Measurements from ENCODE around the gene ZNF280A. TPM values are rescaled to one million over a fixed set of nuclear protein-coding genes. Genes with fewer than 3 reads are reported as not detected.
"Not testable (repeated sequence)": the region's sequence is repeated elsewhere in the genome, so short reads cannot be mapped to it uniquely, and the experiment has no call there.

ZNF280A gene
- total RNA-seq, 2 donors from 2014 or later, result not detected

DNA sequence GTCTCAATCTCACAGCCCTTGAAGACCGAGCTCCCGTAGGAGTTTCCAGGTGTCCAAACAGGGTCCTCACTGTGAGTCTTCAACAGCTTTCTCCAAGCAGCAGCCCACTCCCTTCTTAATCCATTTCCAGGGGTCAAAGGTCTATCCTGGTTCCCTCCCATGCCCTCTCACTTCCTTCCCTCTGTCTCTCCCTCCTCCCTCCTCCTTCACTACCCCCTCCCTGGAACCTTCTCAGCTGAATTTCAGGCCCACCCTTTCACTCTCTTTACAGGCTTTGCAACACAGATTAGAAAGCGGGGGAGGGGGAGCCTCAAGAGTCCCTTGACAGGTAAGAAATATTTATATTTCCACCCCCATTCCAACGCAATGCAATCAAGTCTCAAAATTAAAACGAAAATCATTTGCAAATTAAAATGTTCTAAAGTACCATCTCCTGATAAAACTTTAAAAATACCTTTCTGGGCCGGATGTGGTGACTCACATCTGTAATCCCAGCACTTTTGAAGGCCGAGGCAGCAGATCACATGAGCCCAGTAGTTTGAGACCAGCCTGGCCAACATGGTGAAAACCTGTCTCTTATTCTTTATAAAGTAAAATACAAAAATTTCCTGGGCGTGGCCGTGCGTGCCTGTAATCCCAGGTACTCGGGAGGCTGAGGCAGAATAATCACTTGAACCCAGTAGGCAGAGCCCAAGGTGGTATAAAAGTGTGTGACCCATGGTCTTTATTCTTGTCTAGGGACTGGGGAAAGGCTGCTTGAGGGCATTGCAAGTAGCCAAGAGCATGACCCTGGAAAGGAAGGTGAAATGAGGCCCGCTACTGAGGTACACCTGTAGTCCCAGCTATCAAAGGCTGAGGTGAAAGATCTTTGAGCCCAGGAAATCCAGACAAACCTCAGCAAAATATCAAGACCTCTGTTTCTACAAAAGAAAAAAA, 865 bp upstream of the ZNF280A start:
- TF ChIP-seq, protein P1, sequence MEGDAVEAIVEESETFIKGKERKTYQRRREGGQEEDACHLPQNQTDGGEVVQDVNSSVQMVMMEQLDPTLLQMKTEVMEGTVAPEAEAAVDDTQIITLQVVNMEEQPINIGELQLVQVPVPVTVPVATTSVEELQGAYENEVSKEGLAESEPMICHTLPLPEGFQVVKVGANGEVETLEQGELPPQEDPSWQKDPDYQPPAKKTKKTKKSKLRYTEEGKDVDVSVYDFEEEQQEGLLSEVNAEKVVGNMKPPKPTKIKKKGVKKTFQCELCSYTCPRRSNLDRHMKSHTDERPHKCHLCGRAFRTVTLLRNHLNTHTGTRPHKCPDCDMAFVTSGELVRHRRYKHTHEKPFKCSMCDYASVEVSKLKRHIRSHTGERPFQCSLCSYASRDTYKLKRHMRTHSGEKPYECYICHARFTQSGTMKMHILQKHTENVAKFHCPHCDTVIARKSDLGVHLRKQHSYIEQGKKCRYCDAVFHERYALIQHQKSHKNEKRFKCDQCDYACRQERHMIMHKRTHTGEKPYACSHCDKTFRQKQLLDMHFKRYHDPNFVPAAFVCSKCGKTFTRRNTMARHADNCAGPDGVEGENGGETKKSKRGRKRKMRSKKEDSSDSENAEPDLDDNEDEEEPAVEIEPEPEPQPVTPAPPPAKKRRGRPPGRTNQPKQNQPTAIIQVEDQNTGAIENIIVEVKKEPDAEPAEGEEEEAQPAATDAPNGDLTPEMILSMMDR (IDR thresholded peaks at IDR 0.05), result no peak
- H3K27me3 ChIP-seq, result no peaks in the 10 kb centered on the region
- H3K4me1 ChIP-seq, result no peaks in the 10 kb centered on the region

DNA sequence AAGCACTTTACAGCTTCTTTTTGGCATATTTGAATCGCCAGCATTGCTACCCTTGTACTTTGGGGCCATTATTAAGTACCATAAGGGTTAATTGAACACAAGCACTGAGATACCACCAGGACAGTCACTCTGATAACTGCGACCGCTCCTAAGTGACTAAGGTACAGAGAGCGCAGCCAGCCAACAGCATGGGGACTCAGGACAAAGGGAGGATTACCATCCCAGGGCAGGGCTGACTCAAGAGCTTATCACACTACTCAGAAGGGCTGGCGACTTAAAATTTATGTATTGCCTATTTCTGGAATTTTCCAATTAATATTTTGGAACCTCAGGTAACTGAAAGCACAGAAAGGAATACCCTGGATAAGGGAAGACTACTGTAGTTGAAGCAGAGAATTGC, 479 bp downstream of the ZNF280A start:
- no peak for DNase-seq (ENCODE audit: low spot score)
- no peaks in the 10 kb centered on the region for H3K9me3 ChIP-seq
- H3K27ac ChIP-seq, result no peak overlapping the region
- TF ChIP-seq, protein P1 (IDR thresholded peaks at IDR 0.05), result no peak
- H3K27me3 ChIP-seq, result no peaks in the 10 kb centered on the region
- H3K4me3 ChIP-seq, result no peak overlapping the region
- no peaks in the 10 kb centered on the region for H3K36me3 ChIP-seq
- no peaks in the 10 kb centered on the region for H3K4me1 ChIP-seq

More for the DNA sequence above, 865 bp upstream of the ZNF280A start:
- Histone ChIP-seq H3K36me3 (no peaks in the 10 kb centered on the region), H3K9me3 (no peaks in the 10 kb centered on the region), H3K27ac (no peak overlapping the region), H3K4me3 (no peak overlapping the region)
- DNase-seq (ENCODE audit: low spot score), result no peak

DNA sequence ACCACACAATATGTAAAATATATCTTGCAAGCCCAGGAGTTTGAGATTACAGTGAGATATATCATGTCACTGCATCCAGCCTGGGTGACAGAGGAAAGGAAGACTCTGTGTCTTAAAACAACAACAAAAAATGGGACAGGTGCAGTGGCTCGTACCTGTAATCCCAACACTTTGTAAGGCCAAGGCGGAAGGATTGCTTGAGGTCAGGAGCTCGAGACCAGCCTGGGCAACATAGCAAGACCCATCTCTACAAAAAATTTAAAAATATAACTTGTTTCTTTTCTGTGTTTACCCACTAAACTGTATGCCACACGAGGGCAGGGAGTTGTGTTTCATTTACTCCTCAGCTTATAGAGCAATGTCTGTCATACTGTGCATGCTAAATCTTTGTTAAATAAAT, 3.1 kb downstream of the ZNF280A start:
- Histone ChIP-seq H3K4me1 (no peaks in the 10 kb centered on the region), H3K27ac (no peak overlapping the region), H3K36me3 (no peaks in the 10 kb centered on the region), H3K9me3 (no peaks in the 10 kb centered on the region), H3K4me3 (no peak overlapping the region), H3K27me3 (no peaks in the 10 kb centered on the region)
- TF ChIP-seq, protein P1 (IDR thresholded peaks at IDR 0.05), result no peak
- no peak for DNase-seq (ENCODE audit: low spot score)

GRCh38 chr22:22515890-22516289, 4.2 kb downstream of the ZNF280A start:
- no peak for DNase-seq (ENCODE audit: low spot score)
- H3K27ac ChIP-seq, result no peak overlapping the region
- H3K4me3 ChIP-seq, result no peak overlapping the region
- no peaks in the 10 kb centered on the region for H3K36me3 ChIP-seq
- peaks cover 0 to under 1% of the 10 kb centered on the region in 2 donors for H3K9me3 ChIP-seq
- no peaks in the 10 kb centered on the region for H3K27me3 ChIP-seq
- H3K4me1 ChIP-seq, result no peaks in the 10 kb centered on the region
- TF ChIP-seq, protein P1 (IDR thresholded peaks at IDR 0.05), result no peak

- not testable (repeated sequence) for DNase-seq (ENCODE audit: low spot score); H3K4me1 ChIP-seq; H3K27ac ChIP-seq; H3K4me3 ChIP-seq; H3K36me3 ChIP-seq; H3K27me3 ChIP-seq
- H3K9me3 ChIP-seq, result peaks cover 0 to 15% of the 10 kb centered on the region in 2 donors
These were observed 5.6 kb downstream of the ZNF280A start for GRCh38 chr22:22514431-22514830.

- H3K9me3 ChIP-seq, result peaks cover 0 to 20% of the 10 kb centered on the region in 2 donors
- no peaks in the 10 kb centered on the region for H3K4me1 ChIP-seq
- H3K27ac ChIP-seq, result no peak overlapping the region
- no peaks in the 10 kb centered on the region for H3K27me3 ChIP-seq
- no peak overlapping the region for H3K4me3 ChIP-seq
- TF ChIP-seq, protein P1 (IDR thresholded peaks at IDR 0.05), result no peak
- no peak for DNase-seq (ENCODE audit: low spot score)
- no peaks in the 10 kb centered on the region for H3K36me3 ChIP-seq
These were observed 6.5 kb downstream of the ZNF280A start for GRCh38 chr22:22513619-22514018.
